H1 (cell line): ENCODE results near the gene RNF151. TPM values are rescaled to one million over a fixed set of nuclear protein-coding genes. Genes with fewer than 3 reads are reported as not detected.
A peak's percentile ranks its signal among the peaks of the same experiment; 100 is the strongest.

ENCODE experiments used
- BACH1 ChIP-seq: IDR thresholded peaks from 2 replicates; pipeline ENCODE4 v1.6.1; 2012; ENCODE audit warnings: low read length, improper control_type of control experiment
- CBX5 ChIP-seq: fragments of 300-800, 300-1000 bp; sonication (generic); IDR thresholded peaks from 2 replicates; pipeline ENCODE4 v1.7.1; 2016; ENCODE audit warnings: antibody characterized with exemption, low read length, low read depth
- CEBPB ChIP-seq: IDR thresholded peaks from 2 replicates; pipeline ENCODE4 v1.6.1; 2012; ENCODE audit warnings: low read depth, low read length
- CHD2 ChIP-seq: IDR thresholded peaks from 2 replicates; pipeline ENCODE4 v1.6.1; 2012; ENCODE audit warnings: low read length, improper control_type of control experiment
- EGR1 ChIP-seq: IDR thresholded peaks from 2 replicates; pipeline ENCODE4 v1.6.1; 2011; ENCODE audit warnings: low read depth, low read length, borderline replicate concordance
- HDAC6 ChIP-seq: IDR thresholded peaks from one replicate; pipeline ENCODE4 v1.7.1; 2012; ENCODE audit warnings: low read depth, mild to moderate bottlenecking, inconsistent platforms, low read length, moderate library complexity
- KDM4A ChIP-seq: IDR thresholded peaks from one replicate; pipeline ENCODE4 v1.7.1; 2012; ENCODE audit warnings: low read depth, mild to moderate bottlenecking, moderate library complexity, low read length, inconsistent platforms; ENCODE audit not compliant: severe bottlenecking
- MAFK ChIP-seq: IDR thresholded peaks from 2 replicates; pipeline ENCODE4 v1.6.1; 2012; ENCODE audit warnings: low read depth, mild to moderate bottlenecking, improper control_type of control experiment, low read length
- POLR2A ChIP-seq, 2 experiments: IDR thresholded peaks; 1 replicate in 1 of 2; 2 replicates in 1 of 2; pipeline ENCODE4 v1.6.1; 2011; ENCODE audit warnings: low read depth in 2 of 2, low read length in 2 of 2, mild to moderate bottlenecking in 2 of 2; ENCODE audit errors: control extremely low read depth in 1 of 2
- POLR2AphosphoS5 ChIP-seq: IDR thresholded peaks from 2 replicates; pipeline ENCODE4 v1.6.1; 2011; ENCODE audit warnings: low read depth, low read length
- POU5F1 ChIP-seq: IDR thresholded peaks from 2 replicates; pipeline ENCODE4 v1.6.1; 2011; ENCODE audit warnings: low read depth, mild to moderate bottlenecking, low read length, moderate library complexity
- RNF2 ChIP-seq: fragments of 200-900, 300-1000 bp; sonication (generic); IDR thresholded peaks from 2 replicates; pipeline ENCODE4 v1.7.1; 2016; ENCODE audit warnings: borderline replicate concordance, low read depth, mild to moderate bottlenecking, antibody characterized with exemption, low read length; ENCODE audit not compliant: poor library complexity, severe bottlenecking; ENCODE audit errors: missing control alignments
- RXRA ChIP-seq: IDR thresholded peaks from 2 replicates; pipeline ENCODE4 v1.6.1; 2011; ENCODE audit warnings: low read depth, mild to moderate bottlenecking, low read length, moderate library complexity; ENCODE audit not compliant: insufficient read depth
- SIRT6 ChIP-seq: IDR thresholded peaks from one replicate; pipeline ENCODE4 v1.7.1; 2012; ENCODE audit warnings: low read length, inconsistent platforms
- SP2 ChIP-seq: IDR thresholded peaks from 2 replicates; pipeline ENCODE4 v1.6.1; 2012; ENCODE audit warnings: mild to moderate bottlenecking, low read length, inconsistent platforms
- TCF12 ChIP-seq: IDR thresholded peaks from 2 replicates; pipeline ENCODE4 v1.6.1; 2011; ENCODE audit warnings: low read depth, mild to moderate bottlenecking, low read length
- TEAD4 ChIP-seq: IDR thresholded peaks from 2 replicates; pipeline ENCODE4 v1.6.1; 2012; ENCODE audit warnings: low read depth, low read length, inconsistent platforms, mixed read lengths
- ZNF274 ChIP-seq: IDR thresholded peaks from 2 replicates; pipeline ENCODE4 v1.7.0; 2012; ENCODE audit warnings: low read length, borderline replicate concordance; ENCODE audit errors: extremely low read depth
- polyA plus RNA-seq, 7 experiments: library from polyadenylated mRNA; depleted of rRNA in 3 of 7; stranded (reverse) in 5 of 7; unstranded in 2 of 7; fragments of >200 nt in 5 of 7; fragments of 200-250 nt in 2 of 7; gene quantifications; 1 replicate in 5 of 7; 2 replicates in 1 of 7; 4 replicates in 1 of 7; pipeline versions ENCODE4 v1.2.1 to v1.2.3, GENCODE V29; 2011 to 2013; ENCODE audit warnings: missing spikeins in 2 of 7, mixed read lengths in 2 of 7
- total RNA-seq: library from RNA; stranded (reverse); fragmentation: NEBNext Ultra II Directional; extraction: Animal tissue kit (Norgen Biotek cat#: 25700); gene quantifications from 2 replicates; pipeline ENCODE4 v1.2.1, GENCODE V29; 2021
- TF ChIP-seq, protein P1 (sequence below): IDR thresholded peaks from 2 replicates; pipeline ENCODE4 v1.6.1; 2012; ENCODE audit warnings: low read length, inconsistent platforms
- TF ChIP-seq, protein P2 (sequence below): IDR thresholded peaks from 2 replicates; pipeline ENCODE4 v1.6.1; 2012; ENCODE audit warnings: inconsistent platforms

RNF151 gene
- total and polyA plus RNA-seq, 2 of the 8 experiments (the other 6 are each of a cell fraction or from before 2014, with no cell fraction given): not detected

DNA sequence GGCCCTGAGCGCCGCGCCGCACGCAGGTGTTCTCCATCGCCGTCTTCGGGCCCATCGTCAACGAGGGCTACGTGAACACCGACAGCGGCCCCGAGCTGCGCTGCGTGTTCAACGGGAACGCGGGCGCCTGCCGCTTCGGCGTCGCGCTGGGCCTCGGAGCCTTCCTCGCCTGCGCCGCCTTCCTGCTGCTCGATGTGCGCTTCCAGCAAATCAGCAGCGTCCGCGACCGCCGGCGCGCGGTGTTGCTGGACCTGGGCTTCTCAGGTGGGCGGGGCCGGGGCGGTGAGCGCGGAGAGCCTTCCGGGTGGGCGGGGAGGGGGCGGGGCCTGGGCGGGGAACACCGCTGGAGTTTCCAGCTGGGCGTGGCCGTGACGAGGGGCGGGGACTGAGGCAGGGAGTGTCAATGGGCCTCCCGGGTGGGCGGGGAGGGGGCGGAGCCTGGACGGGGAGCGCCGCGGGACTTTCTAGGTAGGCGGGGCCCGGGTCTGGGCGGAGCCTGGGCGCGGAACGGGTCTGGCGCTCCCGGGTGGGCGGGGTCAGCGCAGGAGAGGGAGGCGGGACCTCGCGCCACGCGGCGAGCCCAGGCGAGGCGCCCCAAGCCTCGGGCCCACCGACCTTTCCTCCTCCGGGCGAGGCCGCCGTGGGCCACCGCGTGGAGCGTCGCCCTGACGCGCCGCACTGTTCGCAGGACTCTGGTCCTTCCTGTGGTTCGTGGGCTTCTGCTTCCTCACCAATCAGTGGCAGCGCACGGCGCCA is 25.5 kb downstream of the RNF151 start (continued):
- TF ChIP-seq TEAD4: no peak
- no peak for TF ChIP-seq CEBPB
- peak; percentile 78 for TF ChIP-seq POLR2AphosphoS5
- TF ChIP-seq POLR2A (IDR thresholded peaks at IDR 0.05; ENCODE audit: control extremely low read depth in 1 of 2, low read depth in 2 of 2, low read length in 2 of 2): peak in 1 of 2 experiments; percentile 88; a peak in 2 of 3 replicates
- no peak for TF ChIP-seq HDAC6
- TF ChIP-seq, protein P1, sequence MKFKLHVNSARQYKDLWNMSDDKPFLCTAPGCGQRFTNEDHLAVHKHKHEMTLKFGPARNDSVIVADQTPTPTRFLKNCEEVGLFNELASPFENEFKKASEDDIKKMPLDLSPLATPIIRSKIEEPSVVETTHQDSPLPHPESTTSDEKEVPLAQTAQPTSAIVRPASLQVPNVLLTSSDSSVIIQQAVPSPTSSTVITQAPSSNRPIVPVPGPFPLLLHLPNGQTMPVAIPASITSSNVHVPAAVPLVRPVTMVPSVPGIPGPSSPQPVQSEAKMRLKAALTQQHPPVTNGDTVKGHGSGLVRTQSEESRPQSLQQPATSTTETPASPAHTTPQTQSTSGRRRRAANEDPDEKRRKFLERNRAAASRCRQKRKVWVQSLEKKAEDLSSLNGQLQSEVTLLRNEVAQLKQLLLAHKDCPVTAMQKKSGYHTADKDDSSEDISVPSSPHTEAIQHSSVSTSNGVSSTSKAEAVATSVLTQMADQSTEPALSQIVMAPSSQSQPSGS: no peak
- no peak for TF ChIP-seq SIRT6
- no peak for TF ChIP-seq EGR1
- TF ChIP-seq ZNF274: no peak
- TF ChIP-seq BACH1: no peak
- no peak for TF ChIP-seq SP2
- TF ChIP-seq KDM4A: peak; percentile 96
- TF ChIP-seq CHD2: no peak
- no peak for TF ChIP-seq MAFK
- TF ChIP-seq CBX5: no peak
- TF ChIP-seq RXRA: no peak
- TF ChIP-seq, protein P2, sequence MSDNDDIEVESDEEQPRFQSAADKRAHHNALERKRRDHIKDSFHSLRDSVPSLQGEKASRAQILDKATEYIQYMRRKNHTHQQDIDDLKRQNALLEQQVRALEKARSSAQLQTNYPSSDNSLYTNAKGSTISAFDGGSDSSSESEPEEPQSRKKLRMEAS: peak; percentile 97
- no peak for TF ChIP-seq TCF12
- no peak for TF ChIP-seq RNF2
- TF ChIP-seq POU5F1: no peak
